ENCODE data around the gene UBL4B. TPM values are rescaled to one million over a fixed set of nuclear protein-coding genes. Genes with fewer than 3 reads are reported as not detected.
"Not testable (repeated sequence)": the region's sequence is repeated elsewhere in the genome, so short reads cannot be mapped to it uniquely, and the experiment has no call there.

The UBL4B gene, protein sequence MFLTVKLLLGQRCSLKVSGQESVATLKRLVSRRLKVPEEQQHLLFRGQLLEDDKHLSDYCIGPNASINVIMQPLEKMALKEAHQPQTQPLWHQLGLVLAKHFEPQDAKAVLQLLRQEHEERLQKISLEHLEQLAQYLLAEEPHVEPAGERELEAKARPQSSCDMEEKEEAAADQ
- total RNA-seq (ENCODE audit: insufficient read depth, low replicate concordance), result not detected

DNA sequence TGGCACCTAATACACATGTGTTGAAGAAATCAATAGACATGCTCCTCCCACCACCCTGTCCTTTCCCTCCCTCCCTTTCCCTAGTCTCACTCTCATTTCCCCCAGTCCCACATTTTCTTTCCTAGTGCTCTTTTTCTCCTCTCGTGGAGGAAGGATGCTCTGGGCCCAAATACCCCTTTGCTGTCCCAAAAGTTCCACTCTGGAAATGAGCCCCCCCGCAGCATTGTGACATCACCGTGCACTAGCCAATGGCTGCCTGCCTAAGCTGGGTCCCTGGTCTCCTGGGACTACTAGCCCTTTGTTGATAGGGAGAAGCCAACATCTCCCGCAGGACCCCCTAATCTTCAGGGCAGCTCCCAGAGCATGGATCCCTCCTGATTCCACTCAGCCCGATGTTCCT is at the start of gene UBL4B:
Gene UBL4B (plus strand): TSS at position 301 of the 400 bp plus-strand sequence. CDS start 92 bp downstream, at position 393.
- no peak for DNase-seq (ENCODE audit: low spot score)

DNA sequence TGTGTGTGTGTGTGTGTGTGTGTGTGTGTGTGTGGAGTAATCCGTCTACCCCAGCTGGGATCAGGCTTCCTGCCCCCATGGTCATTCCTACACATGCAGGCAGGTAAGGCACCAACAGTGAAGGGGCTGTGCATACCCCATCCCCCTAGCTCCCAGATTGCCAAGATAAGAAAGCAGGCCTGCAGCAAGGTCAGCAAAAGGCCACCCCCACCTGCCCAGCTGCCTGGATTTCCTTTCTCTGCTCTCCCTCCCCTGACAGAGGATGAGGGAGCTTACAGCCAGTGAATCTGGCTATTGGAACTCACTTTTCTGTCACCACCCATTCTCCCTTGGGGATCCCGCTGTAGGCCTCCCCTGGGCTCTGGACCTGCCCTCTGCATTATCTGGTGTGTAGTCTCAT is 49.6 kb upstream of the UBL4B start:
- DNase-seq (ENCODE audit: low spot score), result no peak

DNA sequence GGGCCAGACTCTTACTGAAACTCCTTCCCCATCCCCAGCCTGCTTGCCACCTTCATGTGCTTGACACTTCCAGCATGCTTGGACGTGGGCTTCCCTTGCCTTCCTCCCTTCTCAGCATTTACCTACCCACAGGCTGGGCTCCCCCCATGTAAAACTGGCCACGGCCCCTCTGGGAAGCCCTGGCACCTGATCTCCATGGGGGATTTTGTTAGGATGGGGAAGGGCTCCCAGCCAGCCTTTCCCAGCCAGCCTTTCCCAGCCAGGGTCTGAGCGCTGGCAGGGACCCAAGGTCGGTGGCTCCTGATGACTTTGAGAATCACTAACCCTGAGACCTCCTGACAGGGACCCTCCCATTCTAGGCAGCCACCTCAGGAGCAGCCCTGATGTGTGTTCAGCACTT is 48.5 kb upstream of the UBL4B start:
- no peak for DNase-seq (ENCODE audit: low spot score)

DNA sequence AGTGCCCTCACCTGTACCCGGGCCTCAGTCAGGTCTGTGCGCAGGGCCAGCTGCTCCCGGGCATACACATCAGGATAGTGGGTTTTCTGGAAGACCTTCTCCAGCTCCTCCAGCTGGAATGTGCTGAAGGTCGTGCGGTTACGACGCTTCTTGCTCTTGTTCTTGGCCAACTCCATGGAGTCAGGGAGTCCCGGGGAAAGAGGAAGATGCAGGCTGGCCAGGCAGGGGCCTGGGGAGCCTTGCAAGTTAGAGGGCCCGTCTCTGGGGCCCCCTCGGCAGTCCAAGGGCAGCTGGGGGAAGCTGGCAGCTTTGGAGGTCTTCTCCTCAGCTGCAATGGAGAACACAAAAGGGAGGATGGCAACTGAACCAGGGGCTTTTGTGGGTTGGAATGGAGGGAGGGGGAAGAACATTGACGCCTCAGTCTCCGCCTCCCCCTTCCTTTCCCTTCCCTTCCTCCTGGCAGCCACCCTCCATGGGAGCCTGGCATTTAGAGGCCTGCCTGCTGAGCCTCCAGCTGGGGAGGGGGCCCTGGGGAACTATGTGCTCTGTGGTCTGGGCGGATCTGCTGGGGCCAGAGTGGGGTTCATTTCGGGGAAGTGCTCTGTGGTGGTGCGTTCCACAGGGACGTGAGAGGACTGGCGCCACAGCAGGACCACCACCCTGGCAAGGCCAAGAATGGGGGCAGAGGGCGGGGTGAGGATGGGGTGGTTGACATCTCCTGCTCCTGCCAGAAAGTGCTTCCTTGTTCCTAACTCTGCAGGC is 47.5 kb upstream of the UBL4B start:
- DNase-seq (ENCODE audit: low spot score), result no peak

DNA sequence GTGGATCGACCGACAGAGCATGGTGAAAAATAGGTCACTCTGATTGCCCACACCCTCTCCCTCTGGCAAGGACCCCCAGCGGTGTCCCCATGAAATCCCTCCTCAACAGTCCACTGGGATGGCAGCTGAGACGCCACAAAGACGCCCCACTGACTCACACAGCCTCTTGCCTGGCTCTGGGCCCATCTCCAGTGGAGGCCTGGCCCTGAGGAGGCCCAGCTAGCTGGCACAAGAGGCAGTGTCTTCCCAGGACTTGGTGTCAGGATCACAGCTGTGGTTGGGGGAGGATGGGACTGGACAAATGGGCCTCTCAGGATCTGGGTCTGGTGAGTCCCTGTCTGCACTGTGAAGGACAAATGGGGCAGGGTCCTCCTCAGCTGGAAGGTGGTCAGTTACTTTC is 46.4 kb upstream of the UBL4B start:
- DNase-seq (ENCODE audit: low spot score), result no peak

DNA sequence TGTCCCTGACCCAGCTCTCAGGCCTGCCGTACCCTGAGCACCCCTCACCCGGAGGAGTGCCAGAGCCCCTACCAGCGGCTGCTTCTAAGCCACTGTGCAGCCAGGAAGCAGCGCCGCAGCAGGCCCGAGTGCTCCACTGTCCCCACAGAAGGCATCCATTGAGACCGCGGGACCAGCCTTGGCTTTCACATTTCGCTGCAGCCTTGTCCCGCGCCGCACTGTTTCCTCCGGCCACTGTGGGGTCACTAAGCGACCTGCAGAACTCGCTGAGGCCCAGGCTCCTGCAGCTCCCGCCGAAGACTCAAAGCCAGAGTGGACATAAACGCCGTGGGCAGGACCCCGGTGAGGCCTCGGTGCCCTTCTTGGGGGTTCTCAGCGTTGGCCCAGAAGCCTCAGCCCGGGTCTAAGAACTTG is 44.8 kb upstream of the UBL4B start:
- DNase-seq (ENCODE audit: low spot score), result no peak

DNA sequence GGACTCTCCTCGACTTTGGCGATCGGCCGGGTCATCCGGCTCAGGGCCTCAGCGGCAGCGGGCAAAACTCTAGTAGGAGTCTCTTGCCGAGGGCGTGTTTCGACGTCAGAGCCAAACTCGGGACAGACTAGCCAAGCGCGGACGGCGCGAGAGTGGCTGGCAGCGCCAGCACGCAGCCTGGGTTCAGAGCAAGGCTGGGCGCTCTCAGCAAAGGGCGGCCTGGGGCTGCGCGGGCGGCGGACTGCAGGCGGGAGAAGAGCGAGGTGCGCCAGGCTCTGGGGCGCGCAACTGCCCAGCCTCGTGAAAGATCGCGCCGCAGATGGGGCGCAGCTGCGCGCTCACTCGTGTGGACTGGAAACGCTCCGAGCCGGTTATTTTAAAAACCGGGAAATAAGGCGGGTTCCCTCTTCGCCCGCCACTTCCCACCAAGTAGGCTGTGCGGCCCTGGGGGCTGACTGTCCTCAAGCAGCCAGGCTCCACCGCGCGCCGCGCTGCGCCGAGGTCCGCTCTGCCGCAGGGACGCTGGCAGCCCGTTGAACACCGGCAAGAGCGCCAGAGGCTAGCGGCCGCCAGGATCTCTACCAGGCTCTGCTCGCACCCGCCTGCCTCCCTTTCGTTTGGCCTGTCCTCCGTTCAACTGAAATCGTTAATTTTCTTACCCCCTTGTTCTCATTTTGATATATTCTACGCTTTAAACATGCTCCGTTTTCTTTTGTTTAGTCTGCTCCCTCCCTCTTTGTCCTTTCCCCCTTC is 44.2 kb upstream of the UBL4B start:
- no peak for DNase-seq (ENCODE audit: low spot score)

DNA sequence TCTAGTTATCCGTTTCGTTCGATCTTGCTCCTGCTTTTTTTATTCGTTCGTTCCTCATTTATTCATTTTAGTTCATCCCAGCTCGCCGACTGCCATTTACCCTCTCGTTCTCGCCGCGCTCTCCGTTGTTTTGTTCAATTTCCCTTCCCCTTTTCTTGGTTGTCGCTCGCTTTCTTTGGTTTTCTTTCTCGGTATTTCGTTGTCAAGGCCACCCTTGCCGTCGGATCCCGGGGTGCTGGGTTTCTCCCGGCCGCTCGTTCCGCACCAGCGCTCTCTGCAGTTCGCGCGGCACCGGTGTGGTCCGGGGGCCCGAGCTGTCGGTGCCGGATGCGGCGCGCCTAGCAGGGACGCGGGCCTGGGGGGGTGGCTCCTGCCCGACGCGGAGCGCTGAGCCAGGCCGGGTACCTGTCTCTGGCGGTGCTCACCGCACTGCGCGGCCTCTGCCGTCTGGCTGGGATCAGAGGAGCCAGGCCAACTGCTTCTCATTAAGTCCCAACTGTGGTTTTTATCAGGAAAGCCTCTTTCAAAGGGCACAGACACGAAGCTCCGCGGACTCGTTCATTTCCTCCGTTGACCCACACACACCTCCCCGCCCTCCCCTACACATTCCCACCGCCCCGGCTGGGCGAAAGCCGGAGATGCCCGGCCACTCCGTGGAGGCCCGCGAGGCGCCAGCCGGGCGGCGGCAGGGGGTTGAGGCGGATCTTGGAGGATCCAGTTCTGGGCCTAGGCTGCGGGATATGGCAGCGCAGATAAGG is 43.4 kb upstream of the UBL4B start:
- no peak for DNase-seq (ENCODE audit: low spot score)

DNA sequence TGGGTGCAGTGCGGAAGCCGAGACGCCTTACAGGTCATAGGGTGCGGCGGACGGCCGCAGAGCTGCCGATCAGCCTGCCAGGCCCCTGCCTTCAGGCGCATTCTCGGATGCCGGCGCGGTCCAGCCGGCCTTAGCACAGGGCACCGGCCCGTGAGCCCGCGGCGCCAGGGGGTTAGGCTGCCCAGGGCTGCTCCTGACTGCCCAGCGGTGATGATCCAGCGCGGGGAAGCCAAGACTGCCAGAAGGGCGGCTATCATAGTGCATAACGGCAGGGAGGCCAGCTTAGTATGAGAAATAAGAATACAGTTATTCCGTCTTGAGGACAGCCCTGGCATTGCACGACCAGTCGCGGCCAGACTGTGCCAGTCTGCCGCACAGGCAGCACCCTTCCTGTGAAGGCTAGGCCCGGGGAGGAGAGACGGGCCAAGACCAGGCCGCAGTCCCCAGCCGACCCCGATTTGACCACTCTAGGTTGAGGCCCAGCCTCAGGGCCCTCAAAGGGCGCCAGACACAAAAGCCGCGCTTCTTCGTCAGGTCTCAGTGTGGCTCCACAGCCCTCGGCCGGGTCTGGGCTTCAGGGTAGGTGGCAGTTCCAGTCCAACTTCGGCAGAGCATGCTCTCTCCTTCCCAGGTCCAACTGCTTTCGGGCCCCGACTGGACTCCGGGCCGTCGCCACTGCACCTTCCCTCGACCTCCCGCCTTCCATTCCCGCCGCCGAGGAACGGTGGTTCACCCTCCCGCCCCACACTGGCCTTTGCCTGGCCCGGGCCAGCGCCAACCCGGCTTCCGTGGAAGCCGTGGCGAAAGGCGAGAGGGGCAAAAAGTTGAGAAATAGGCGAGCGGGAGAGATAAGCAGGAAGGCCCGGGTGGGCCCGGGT is 42.6 kb upstream of the UBL4B start:
- DNase-seq (ENCODE audit: low spot score), result no peak

DNA sequence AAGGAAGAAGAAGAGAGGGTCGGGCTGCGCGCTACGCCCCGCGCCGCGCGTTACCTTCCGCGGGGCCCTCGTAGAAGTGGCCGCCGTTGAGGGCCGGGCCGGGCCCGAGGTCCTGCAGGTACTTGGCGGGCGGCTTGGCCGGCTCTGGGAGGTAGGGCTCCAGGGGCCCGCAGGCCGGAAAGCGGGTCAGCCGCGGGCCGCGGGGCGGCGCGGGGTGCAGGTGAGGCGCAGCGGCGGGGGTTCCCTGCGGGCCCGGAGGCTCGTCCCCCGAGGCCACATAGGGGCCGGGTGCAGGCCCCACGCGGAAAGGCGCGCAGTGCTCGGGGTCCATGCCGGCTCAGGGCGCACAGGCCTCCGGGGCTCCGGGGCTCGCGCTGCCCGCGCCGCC is 42.0 kb upstream of the UBL4B start:
- no peak for DNase-seq (ENCODE audit: low spot score)

DNA sequence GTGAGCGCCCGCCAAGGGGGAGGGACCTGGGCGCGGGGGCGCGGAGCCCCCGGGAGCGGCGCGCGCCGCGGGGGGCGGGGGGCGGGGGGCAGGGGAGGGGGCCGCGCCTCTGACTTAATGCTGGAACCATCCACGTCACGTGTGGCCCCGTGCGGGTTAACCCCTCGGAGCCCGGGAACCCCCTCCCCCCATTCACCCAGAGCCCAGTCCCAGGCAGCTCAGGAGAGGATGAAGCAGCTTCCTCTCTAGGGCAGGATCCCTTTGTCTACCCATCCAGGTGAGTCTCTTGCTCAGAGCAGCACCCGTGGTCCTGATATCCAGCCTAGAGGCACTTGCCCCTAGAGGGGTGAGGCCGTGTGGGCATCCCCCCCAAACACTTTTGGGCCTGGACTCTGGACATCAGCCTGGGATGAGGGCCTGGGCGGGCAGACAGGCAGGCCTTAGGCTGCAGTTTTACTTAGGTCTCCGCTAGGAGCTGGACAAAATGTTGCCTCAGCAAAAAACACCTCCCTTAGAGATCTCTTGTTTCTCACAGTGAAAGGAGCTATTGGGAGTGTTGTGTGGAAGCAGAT is 41.5 kb upstream of the UBL4B start, which contains the start of gene ALX3:
Gene ALX3 (minus strand): TSS at position 2 of the 572 bp plus-strand sequence. CDS start 60 bp downstream, outside the sequence.
- no peak for DNase-seq (ENCODE audit: low spot score)

DNA sequence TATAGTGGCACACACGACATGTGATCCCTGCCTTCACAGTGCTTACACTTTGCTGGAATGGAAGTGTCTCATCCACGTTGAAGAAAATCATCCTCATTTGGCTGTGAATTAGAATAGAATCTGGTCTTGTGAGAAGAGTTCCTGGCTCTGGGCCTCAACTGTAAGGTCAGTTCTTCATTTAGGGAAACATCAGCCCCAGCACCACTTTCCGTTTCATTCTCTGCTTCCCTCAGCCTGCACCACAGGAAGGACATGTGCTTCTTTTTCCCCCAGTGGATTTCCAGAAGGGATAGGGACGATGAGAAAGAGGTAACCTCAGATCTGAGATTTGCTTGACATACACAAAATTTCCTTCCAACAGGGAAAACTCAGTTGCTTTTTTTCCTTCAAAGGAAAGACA is 38.1 kb upstream of the UBL4B start:
- no peak for DNase-seq (ENCODE audit: low spot score)

DNA sequence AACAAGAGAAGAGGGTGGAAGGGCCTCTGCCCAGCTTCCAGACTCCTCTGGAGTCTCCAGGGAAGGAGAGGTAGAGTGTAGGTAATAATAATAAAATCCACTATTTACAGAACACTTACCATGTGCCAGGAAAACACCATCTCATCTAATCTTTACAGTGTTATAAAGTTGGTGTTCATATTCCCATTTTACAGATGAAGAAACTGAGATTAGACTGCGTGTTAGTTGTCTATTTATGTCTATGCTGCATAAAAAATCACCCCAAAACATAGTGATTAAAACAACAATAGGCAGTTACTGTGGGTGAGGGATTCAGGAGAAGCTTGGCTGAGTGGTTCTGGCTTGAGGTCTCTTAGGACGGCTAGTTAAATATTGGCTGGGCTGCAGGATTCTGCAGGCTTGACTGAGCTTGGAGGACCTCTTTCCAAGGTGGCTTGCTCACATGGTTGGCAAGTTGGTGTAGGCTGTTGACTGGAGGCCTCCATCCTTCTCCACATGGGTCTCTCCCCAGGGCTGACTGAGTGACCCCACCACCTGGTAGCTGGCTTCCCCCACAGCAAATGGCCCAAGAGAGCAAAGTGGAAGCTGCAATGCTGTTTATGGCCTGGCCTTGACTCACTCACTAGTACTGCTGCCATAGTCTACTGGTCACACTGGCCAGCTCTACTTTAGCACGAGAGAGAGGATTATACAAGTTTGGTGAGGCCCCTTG is 35.3 kb upstream of the UBL4B start:
- no peak for DNase-seq (ENCODE audit: low spot score)

DNA sequence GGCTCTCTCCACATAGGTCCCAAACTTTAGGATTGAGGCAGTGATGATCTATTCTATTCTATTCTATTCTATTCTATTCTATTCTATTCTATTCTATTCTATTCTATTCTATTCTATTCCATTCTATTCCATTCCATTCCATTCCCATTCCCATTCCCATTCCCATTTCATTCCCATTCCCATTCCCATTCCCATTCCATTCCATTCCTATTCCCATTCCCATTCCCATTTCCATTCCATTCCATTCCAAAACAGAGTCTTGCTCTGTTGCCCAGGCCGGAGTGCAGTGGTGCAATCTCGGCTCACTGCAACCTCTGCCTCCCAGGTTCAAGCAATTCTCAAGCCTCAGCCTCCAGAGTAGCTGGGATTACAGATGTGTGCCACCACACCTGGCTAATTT is 32.2 kb upstream of the UBL4B start:
- not testable (repeated sequence) for DNase-seq (ENCODE audit: low spot score)

DNA sequence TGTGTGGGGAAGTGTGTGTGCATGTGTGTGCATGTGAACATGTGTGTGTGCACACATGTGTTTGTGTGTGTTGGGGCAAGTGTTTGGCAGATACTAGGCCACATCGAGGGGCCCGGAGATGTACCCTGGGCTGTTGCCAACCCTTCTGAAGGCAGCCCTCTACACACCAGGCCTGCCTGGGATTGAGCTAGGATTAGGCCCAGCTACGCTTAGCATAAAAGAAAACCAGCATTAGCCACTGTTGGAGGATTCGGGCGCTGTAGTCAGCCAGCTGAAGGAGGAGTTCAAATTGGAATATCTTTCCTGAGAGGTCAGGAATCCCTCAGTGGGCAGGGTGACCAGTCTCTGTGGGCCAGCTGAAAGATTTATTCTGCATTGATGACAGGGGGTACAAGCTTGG is 31.2 kb upstream of the UBL4B start:
- peak; percentile 91 for DNase-seq (ENCODE audit: low spot score)

DNA sequence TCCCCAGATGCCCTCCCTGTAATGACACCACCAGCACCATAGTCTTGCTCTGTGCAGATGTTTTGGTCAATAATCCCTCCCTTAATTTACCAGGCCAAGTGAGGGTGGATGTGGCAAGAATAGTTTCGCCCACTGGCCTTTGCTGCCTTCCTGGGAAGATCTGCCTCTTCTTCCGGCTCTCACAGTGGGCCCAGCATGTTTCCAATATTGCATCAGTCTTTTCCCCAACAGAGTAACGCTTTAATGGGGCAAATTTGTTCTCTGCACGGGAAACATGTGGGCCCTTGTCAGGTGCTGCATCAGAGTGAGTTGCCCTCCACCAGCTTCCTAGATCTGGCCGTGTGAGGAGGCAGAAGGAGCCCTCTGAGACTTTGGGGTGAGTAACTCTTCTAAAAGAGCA is 29.8 kb upstream of the UBL4B start:
- no peak for DNase-seq (ENCODE audit: low spot score)

DNA sequence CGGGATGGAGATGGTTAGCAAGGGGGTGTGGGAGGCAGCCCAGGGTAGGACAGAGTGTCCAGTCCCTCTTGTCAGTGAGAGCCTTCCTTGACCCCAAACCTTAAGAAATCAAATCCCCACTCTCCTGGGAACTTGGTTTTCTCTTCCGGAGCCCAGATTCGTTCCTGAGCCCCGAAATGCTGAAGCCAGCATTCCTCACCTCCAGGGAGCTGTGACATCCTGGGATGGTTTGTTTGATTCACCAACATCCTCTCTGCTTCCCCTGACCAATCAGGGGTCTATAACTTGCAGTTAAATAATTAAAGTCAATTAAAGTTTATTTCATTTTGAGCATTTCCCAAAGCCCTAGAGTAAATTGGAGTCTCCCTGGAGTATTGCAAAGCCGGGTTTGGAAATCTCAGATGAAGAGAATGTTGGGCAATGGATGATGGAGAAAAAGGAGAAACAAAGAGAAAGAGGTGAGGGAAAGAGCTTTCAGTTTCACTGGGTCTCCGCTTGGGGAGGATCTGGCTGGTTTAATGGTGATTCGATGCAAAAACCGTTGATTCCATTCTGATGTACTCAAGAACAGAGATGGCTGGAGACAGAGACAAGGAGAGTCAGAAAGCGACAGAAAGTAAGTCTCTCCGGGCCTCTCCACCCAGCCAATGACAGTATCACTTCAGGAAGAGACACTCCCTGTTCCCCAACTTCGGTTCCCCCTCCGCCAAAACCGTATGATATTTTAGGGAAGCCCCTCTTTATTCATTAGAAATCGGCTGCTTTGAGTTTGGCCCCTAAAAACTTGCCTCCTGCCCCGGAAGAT is 29.0 kb upstream of the UBL4B start:
- no peak for DNase-seq (ENCODE audit: low spot score)

DNA sequence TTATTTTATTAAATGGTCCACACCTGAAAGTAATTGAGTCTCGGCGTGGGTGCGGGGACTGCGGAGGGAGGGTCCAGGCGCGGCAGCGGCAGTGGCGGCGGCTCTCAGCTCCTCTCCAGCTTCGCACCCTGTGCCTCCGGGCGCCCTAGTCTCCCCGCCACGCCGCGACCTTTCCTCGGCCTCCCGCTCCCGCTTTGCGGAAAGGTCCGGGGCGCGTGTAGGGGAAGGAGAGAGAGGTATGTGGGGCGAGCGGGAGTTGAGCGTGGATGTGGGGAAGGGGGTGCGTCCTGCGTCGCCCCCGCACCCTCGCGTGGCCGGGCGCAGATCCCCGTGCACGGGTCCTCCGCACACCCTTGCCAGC is 28.4 kb upstream of the UBL4B start:
- no peak for DNase-seq (ENCODE audit: low spot score)
